ENCODE results near the gene NTMT2.
"Not testable (repeated sequence)": the region's sequence is repeated elsewhere in the genome, so short reads cannot be mapped to it uniquely, and the experiment has no call there.

Gene NTMT2

DNA sequence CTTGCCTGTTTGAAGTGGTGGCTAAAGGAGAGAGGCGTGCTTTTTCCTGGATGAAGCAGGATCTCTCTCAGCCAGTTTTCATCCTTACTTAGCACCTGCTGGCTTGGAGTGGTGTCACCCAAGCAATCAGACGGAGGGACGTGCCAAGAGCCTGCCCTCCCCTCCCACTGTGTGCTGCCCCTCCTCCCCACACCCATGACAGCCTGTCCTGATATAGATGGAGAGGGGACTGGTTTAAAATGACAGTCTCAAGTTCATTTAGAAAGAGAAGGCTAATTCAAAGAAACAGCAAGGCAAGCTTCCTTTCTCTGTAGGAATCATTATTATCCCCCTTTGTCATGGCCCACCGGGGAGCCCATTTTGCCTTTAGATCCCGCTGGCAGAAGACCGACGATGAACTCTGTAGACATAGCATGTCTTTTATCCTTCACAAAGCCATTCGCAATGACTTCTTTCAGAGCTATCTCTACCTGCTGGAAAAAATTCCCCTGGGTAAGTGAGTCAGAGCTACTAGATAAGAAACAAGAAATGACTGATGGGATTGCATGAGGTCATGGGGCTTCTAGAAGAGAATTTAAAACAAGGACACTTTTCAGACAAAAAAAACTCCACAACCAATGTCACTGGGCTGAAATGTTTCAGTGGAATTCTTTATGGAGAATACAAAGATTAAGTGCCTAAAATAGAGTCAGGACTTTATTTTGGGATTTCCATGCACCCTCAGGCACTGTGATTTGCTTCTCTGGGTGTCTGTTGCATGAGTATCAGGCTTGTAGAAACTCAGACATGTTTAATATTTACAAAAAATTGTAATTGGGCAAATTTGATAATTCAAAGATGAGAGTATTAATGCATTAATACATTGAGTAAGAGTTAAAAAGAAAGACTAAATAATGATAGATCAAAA is at the start of gene NTMT2:
TSS of gene NTMT2 (plus strand) at position 190 of the 907 bp plus-strand sequence. CDS start at position 339, 149 bp downstream.
- no peak for DNase-seq (ENCODE audit: low spot score)

DNA sequence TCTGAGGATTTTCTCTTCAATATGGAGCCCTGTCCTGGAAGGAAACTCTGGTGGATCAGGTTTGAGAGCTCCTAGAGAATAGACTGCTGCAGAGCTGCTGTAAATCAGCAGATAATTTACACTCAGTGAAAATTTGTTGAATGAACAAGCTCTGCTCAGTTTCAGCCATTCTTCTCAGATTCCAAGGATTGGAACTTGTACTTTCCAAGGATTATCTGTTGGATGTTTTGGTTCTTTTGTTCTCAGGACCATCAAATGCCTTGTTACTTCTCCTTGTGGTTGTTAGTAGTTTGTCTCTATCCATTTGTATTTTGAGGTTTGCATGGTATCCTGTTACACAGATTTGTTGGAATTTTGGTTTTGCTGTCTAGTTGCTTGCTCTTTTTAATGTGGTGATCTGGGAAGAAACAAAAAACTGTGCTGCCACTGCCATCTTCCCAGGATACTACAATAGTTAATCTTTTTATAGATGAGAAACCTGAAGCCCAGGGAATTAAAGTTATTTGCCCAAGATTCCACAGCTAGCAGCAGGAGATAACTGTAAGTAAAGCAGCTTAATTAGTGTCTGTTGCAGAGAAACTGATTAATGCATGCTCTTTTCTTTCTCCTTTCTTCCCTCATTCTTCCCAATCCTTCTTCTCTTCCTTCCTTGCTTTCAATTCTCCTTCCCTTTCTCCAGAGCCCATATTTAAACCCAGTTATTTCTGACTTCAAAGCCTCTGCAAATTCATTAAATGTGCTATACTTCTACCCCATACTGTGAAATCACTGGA is 49.6 kb upstream of the NTMT2 start:
- DNase-seq (ENCODE audit: low spot score): no peak

DNA sequence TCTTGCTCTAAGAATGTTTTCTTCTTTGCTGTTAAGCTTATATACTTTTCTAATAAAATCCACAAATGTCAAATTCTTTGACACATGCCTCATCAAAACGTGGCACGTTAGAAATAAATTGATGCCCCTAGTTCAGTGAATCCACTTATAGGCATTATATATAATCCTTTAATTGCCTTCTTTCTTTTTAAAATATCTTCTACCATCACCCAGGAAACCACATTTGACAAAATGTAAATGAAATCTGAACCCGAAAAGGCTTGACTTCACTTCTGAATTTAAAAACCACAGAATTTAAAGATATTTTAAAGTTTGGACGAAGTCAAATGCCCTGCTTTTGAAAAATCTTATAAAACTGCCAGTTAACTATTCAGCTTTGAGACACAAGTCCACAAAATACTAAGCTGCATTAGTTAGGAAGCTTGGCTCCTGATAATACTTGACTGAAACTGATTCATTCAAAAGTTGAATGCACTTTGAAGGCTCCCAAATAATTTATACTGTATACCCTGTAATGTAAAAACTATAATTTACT is 48.9 kb upstream of the NTMT2 start:
- no peak for DNase-seq (ENCODE audit: low spot score)

DNA sequence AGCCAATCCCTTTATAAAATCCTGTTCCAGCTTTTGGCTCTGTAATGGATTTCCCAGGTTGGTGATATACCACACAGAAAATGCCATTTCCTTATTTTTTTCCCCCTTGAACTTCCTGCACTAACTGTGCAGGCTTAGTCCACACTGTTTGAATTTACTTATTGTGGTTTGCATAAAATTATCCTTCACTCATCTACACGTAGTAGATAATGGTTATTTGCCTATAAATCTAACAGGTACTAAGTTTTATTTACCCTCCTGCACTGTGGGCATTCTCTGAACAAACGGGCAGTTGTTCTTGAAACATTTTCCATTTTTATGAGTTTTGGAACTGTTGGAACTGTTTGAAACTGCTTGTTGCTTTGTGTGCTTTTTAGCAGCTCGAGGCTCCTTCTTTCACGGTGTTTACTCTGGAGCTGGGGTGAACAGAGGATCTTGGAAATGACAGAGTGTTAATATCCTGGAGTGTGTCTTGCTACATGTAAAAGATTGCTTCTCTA is 48.3 kb upstream of the NTMT2 start:
- no peak for DNase-seq (ENCODE audit: low spot score)

GRCh38 chr1:170113140-170113539 is 32.6 kb upstream of the NTMT2 start:
- DNase-seq (ENCODE audit: low spot score): not testable (repeated sequence)

DNA sequence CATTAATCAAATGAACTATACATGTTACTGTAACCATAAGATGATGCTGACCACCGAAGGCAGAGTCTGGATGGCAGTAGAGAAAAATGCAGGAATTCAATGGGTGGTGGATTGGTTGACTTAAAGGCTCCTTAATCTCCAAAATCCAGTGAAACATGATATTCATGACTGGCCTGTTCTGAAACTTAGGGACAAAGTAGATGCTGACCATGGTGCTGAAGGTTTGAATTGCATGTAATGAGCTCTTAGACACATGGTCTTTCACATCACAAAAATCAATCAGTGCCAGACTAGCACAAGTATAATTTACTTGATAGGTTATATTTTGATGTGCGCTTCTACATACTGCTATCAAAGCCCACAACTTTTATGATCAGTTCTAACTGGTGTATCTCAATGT is 30.9 kb upstream of the NTMT2 start:
- no peak for DNase-seq (ENCODE audit: low spot score)

GRCh38 chr1:170122366-170122765 is 23.4 kb upstream of the NTMT2 start:
- no peak for DNase-seq (ENCODE audit: low spot score)

- DNase-seq (ENCODE audit: low spot score): no peak
Measured at GRCh38 chr1:170125269-170125668, 20.5 kb upstream of the NTMT2 start.

GRCh38 chr1:170126696-170127095 is 19.1 kb upstream of the NTMT2 start:
- no peak for DNase-seq (ENCODE audit: low spot score)

GRCh38 chr1:170131450-170131849 is 14.3 kb upstream of the NTMT2 start:
- DNase-seq (ENCODE audit: low spot score): no peak

DNA sequence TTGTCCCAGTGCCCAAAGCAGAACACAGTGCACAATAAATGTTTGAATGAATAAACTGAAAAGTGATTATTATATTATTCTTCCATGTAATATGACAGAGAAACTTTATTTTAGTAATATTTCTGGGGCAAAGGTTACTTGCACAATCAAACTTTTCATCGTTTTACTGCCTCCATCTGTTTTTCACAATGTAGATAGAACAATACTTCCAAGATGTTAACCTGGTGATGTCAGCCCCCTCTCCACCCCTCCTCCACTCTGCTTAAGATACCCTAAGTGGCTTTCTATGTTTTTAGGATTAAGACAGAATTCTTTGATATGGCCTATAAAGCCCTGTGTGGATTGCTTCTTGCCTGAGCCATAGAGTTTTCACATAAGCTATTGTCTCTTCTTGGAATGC is 13.8 kb upstream of the NTMT2 start:
- no peak for DNase-seq (ENCODE audit: low spot score)

- DNase-seq (ENCODE audit: low spot score): no peak
Measured at GRCh38 chr1:170133766-170134495, 11.8 kb upstream of the NTMT2 start.

DNA sequence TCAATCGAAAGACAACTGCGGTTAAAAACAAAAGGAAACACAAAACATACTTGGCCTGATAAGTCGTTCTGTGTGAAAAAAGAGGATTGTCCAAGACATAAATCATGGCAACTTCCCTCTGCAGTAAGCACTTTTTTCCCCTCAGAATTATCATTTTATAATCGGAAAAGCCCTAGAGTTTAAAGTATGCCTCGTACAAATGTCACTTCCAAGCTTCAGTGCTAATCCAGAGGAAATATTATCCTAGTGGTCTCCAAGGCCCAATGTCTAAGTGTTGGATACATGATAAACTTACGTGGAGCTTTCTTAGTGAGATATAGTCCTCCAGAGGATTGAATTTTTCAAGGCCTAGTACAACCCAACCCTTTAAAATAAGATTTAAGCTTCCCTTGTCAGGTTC is 11.2 kb upstream of the NTMT2 start:
- DNase-seq (ENCODE audit: low spot score): no peak

DNA sequence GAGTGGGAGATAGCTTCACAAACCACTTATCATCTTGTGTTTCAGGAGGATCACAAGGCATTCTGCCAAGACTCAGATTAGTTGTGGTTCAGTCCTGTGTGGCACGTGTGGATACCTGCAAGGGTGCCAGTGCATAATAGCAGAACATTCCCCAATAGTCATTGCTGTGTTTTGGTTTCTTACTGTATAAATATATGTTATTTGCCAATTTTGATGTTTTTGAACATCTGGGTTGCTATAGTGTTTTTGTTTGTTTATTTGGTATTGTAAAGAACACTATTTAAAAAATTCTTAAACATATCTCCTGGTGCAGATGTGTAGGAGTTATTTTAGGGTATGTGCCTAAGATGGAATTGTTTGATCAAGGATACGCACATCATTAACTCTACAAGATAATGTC is 5.4 kb upstream of the NTMT2 start:
- DNase-seq (ENCODE audit: low spot score): no peak

- no peak for DNase-seq (ENCODE audit: low spot score)
Measured at GRCh38 chr1:170145061-170145460, 698 bp upstream of the NTMT2 start.

DNA sequence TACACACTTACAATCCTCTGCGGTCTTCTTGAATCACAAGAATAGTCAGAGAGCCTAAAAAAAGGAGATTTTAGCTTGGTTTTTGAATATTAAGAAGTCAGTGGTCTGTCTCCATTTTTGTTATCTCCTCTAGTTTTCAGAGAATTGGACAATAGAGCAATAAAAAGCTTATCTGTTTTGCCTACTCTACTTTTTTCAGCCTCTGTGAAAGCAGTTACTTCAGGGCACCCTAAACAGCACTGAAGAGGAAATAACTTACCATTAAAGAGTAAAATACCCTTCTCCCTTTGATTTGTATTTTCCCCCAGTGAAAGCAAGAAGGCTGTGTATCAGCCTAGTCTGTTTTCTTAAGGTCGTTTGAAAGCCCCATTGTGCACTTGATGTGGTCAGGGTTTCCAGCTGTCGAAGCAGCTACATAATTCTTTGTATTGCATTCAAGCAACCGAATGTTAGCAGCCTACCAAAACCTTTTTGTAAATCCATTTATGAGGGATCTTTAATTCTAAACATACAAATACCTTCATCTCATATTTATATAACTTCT is 1.0 kb downstream of the NTMT2 start:
- DNase-seq (ENCODE audit: low spot score): no peak

DNA sequence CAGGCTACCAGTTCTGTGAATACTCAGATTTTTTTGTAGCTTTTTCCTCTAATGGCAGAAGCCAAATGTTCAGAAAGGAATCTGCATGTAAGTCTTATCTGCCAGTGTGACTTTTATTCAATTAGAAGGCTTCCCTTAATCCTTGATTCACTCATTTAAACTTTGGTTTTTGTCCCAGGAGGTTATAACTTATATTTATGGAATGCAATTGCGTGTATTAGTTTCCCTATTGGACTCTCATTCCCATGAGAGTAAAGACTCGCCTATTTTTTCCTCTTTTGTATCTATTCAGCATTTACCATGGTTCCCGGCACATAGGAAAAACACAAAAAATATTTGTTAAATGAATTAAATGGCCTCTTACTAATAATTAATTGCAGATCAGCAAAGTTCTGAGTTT is 3.5 kb downstream of the NTMT2 start:
- no peak for DNase-seq (ENCODE audit: low spot score)

- DNase-seq (ENCODE audit: low spot score): no peak
Measured at GRCh38 chr1:170150016-170150415, 4.3 kb downstream of the NTMT2 start.

GRCh38 chr1:170150921-170151320 is 5.2 kb downstream of the NTMT2 start:
- no peak for DNase-seq (ENCODE audit: low spot score)

DNA sequence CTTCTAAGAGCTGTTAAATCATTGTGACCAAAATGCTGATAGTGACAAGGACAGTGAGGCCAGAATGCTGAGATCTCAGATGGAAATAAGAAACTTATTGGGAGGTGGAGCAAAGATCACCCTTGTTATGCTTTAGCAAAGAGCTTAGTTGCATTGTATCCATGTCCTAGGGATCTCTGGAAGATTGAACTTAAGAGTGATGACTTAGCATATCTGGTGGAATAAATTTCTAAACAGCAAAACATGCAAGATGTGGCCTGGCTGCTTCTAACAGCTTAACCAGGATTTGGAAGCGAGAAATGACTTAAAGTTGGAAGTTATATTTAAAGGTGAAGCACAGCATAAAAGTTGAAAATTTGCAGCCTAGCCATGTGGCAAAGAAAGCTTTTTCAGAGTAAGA is 7.7 kb downstream of the NTMT2 start:
- DNase-seq (ENCODE audit: low spot score): no peak

- no peak for DNase-seq (ENCODE audit: low spot score)
Measured at GRCh38 chr1:170155055-170155454, 9.3 kb downstream of the NTMT2 start.

- DNase-seq (ENCODE audit: low spot score): no peak
Measured at GRCh38 chr1:170156594-170156993, 10.8 kb downstream of the NTMT2 start.
